HG03439 (cell line): Measurements from ENCODE around the gene TMC7.

Experiments
- ATAC-seq: cut with Tn5 transposase; IDR thresholded peaks from one replicate; pipeline ENCODE4 v1.9.1; 2021; ENCODE audit warnings: mild to moderate bottlenecking, moderate library complexity; ENCODE audit not compliant: unreplicated experiment

TMC7 gene

GRCh38 chr16:19021747-19022146 lies 38.0 kb downstream of the TMC7 start:
- ATAC-seq: no peak

GRCh38 chr16:19027416-19027815 lies 43.7 kb downstream of the TMC7 start:
- no peak for ATAC-seq

- ATAC-seq: no peak
Observed at GRCh38 chr16:19029980-19030379, 46.2 kb downstream of the TMC7 start.

- ATAC-seq: no peak
Observed at GRCh38 chr16:19031738-19032137, 48.0 kb downstream of the TMC7 start.

GRCh38 chr16:19033761-19034160 lies 50.0 kb downstream of the TMC7 start:
- no peak for ATAC-seq

GRCh38 chr16:19040400-19040799 lies 56.7 kb downstream of the TMC7 start:
- ATAC-seq: no peak

GRCh38 chr16:19044769-19045168 lies 61.0 kb downstream of the TMC7 start:
- ATAC-seq: no peak

GRCh38 chr16:19046062-19046461 lies 62.3 kb downstream of the TMC7 start:
- no peak for ATAC-seq

GRCh38 chr16:19062706-19063105 lies 79.0 kb downstream of the TMC7 start:
- ATAC-seq: no peak

GRCh38 chr16:19066988-19067348 lies 83.2 kb downstream of the TMC7 start:
- no peak for ATAC-seq

- peak; percentile 93 for ATAC-seq
Observed at GRCh38 chr16:19067349-19068236, 83.9 kb downstream of the TMC7 start, which contains the start of gene COQ7. Gene COQ7 (plus strand): TSS chr16:19067614. CDS start chr16:19067665, 51 bp downstream.

GRCh38 chr16:19068237-19068815 lies 84.6 kb downstream of the TMC7 start:
- ATAC-seq: no peak

- ATAC-seq: no peak
Observed at GRCh38 chr16:19071811-19072777, 88.4 kb downstream of the TMC7 start.

- ATAC-seq: no peak
Observed at GRCh38 chr16:19073344-19073743, 89.6 kb downstream of the TMC7 start.

- ATAC-seq: no peak
Observed at GRCh38 chr16:19073863-19074262, 90.1 kb downstream of the TMC7 start.

GRCh38 chr16:19075511-19075910 lies 91.8 kb downstream of the TMC7 start:
- ATAC-seq: no peak

- no peak for ATAC-seq
Observed at GRCh38 chr16:19077879-19078278, 94.1 kb downstream of the TMC7 start.

- ATAC-seq: no peak
Observed at GRCh38 chr16:19083670-19084069, 99.9 kb downstream of the TMC7 start.

GRCh38 chr16:19084139-19084538 lies 100.4 kb downstream of the TMC7 start:
- no peak for ATAC-seq

- ATAC-seq: no peak
Observed at GRCh38 chr16:19084879-19085278, 101.1 kb downstream of the TMC7 start.

GRCh38 chr16:19085679-19086200 lies 102.0 kb downstream of the TMC7 start:
- ATAC-seq: no peak
